HG02759 (cell line): Measurements from ENCODE around the gene ALKBH3.

ENCODE experiments used
- ATAC-seq: cut with Tn5 transposase; IDR thresholded peaks from one replicate; pipeline ENCODE4 v1.9.1; 2021; ENCODE audit warnings: mild to moderate bottlenecking, moderate library complexity; ENCODE audit not compliant: unreplicated experiment

The ALKBH3 gene

GRCh38 chr11:43955381-43956118 lies 74.9 kb downstream of the ALKBH3 start:
- ATAC-seq: no peak

GRCh38 chr11:43957571-43957970 lies 76.9 kb downstream of the ALKBH3 start:
- ATAC-seq: no peak

- no peak for ATAC-seq
Observed at GRCh38 chr11:43959321-43959995, 78.8 kb downstream of the ALKBH3 start.

GRCh38 chr11:43962383-43963278 lies 82.0 kb downstream of the ALKBH3 start:
- ATAC-seq: no peak

GRCh38 chr11:43963279-43963620 lies 82.6 kb downstream of the ALKBH3 start:
- ATAC-seq: no peak

GRCh38 chr11:43967661-43968060 lies 87.0 kb downstream of the ALKBH3 start:
- ATAC-seq: no peak

- ATAC-seq: no peak
Observed at GRCh38 chr11:43968719-43969118, 88.1 kb downstream of the ALKBH3 start.

GRCh38 chr11:43969543-43969942 lies 88.9 kb downstream of the ALKBH3 start:
- no peak for ATAC-seq
